HepG2 (cell line): ENCODE measurements around the gene C7orf57. TPM values are rescaled to one million over a fixed set of nuclear protein-coding genes. Genes with fewer than 3 reads are reported as not detected.

Experiments
- AGO1 ChIP-seq: fragments of 200-400 bp; formaldehyde crosslinking; IDR thresholded peaks from 2 replicates; pipeline ENCODE4 v1.6.1; 2017; ENCODE audit warnings: mild to moderate bottlenecking, low read depth, low read length, moderate library complexity; ENCODE audit not compliant: poor library complexity, severe bottlenecking
- BRD4 ChIP-seq: sonication (generic); formaldehyde crosslinking; IDR thresholded peaks from 2 replicates; pipeline ENCODE4 v1.4.0; 2020; ENCODE audit warnings: missing genetic modification reagents
- DDIT3 ChIP-seq: sonication (generic); formaldehyde crosslinking; IDR thresholded peaks from 2 replicates; pipeline ENCODE4 v1.4.0; 2020; ENCODE audit warnings: mild to moderate bottlenecking, missing genetic modification reagents
- GFI1 ChIP-seq: sonication (generic); formaldehyde crosslinking; IDR thresholded peaks from 2 replicates; pipeline ENCODE4 v1.5.0; 2020; ENCODE audit warnings: missing genetic modification reagents, mild to moderate bottlenecking, borderline replicate concordance
- GMEB2 ChIP-seq: IDR thresholded peaks from 2 replicates; pipeline ENCODE4 v1.6.1; 2016; ENCODE audit warnings: missing biosample characterization, missing genetic modification reagents, low read depth
- GPN1 ChIP-seq: sonication (generic); formaldehyde crosslinking; IDR thresholded peaks from 2 replicates; pipeline ENCODE4 v1.5.1; 2020; ENCODE audit warnings: missing genetic modification reagents, borderline replicate concordance
- HIVEP1 ChIP-seq: sonication (generic); formaldehyde crosslinking; IDR thresholded peaks from 2 replicates; pipeline ENCODE4 v1.4.0; 2020; ENCODE audit warnings: mild to moderate bottlenecking, missing genetic modification reagents
- HMG20B ChIP-seq: conservative IDR thresholded peaks from 2 replicates; pipeline ENCODE4 v1.6.1; 2016; ENCODE audit warnings: missing genetic modification reagents, missing compliant biosample characterization
- HNRNPH1 ChIP-seq: fragments of 200-400 bp; formaldehyde crosslinking; optimal IDR thresholded peaks from 2 replicates; pipeline ENCODE3; 2017; ENCODE audit warnings: mild to moderate bottlenecking, low read depth, low read length
- KAT2B ChIP-seq: fragments of 150-350 bp; IDR thresholded peaks from 2 replicates; pipeline ENCODE4 v1.6.1; 2014; ENCODE audit warnings: low read depth, low read length, borderline replicate concordance
- KMT2B ChIP-seq: IDR thresholded peaks from 2 replicates; pipeline ENCODE4 v1.6.1; 2016; ENCODE audit warnings: missing genetic modification reagents, missing compliant biosample characterization
- MTF2 ChIP-seq: sonication (generic); formaldehyde crosslinking; IDR thresholded peaks from 2 replicates; pipeline ENCODE4 v1.5.0; 2020; ENCODE audit warnings: missing genetic modification reagents, borderline replicate concordance
- NFE2 ChIP-seq: sonication (generic); formaldehyde crosslinking; IDR thresholded peaks from 2 replicates; pipeline ENCODE4 v1.4.0; 2020; ENCODE audit warnings: missing genetic modification reagents
- NKX3-1 ChIP-seq: sonication (generic); formaldehyde crosslinking; IDR thresholded peaks from 2 replicates; pipeline ENCODE4 v1.5.0; 2020; ENCODE audit warnings: missing genetic modification reagents
- NR3C1 ChIP-seq: sonication (generic); formaldehyde crosslinking; IDR thresholded peaks from 2 replicates; pipeline ENCODE4 v1.4.0; 2020; ENCODE audit warnings: missing genetic modification reagents
- RORA ChIP-seq: sonication (generic); formaldehyde crosslinking; IDR thresholded peaks from 2 replicates; pipeline ENCODE4 v1.5.0; 2020; ENCODE audit warnings: mild to moderate bottlenecking, missing genetic modification reagents, moderate library complexity
- SP2 ChIP-seq: sonication (generic); formaldehyde crosslinking; IDR thresholded peaks from 2 replicates; pipeline ENCODE4 v1.5.1; 2020; ENCODE audit warnings: mild to moderate bottlenecking, missing genetic modification reagents
- STAT5B ChIP-seq: sonication (generic); formaldehyde crosslinking; IDR thresholded peaks from 2 replicates; pipeline ENCODE4 v1.4.0; 2020; ENCODE audit warnings: missing genetic modification reagents
- ZMYM3 ChIP-seq: sonication (generic); formaldehyde crosslinking; IDR thresholded peaks from 2 replicates; pipeline ENCODE4 v1.5.1; 2020; ENCODE audit warnings: mild to moderate bottlenecking, missing genetic modification reagents
- ZNF274 ChIP-seq: sonication (generic); formaldehyde crosslinking; IDR thresholded peaks from 2 replicates; pipeline ENCODE4 v1.5.1; 2020; ENCODE audit warnings: mild to moderate bottlenecking, missing genetic modification reagents
- ZNF296 ChIP-seq: sonication (generic); formaldehyde crosslinking; conservative IDR thresholded peaks from 2 replicates; pipeline ENCODE4 v1.5.0; 2020; ENCODE audit warnings: mild to moderate bottlenecking, missing genetic modification reagents
- ZNF367 ChIP-seq: sonication (generic); formaldehyde crosslinking; IDR thresholded peaks from 2 replicates; pipeline ENCODE4 v1.4.0; 2020; ENCODE audit warnings: missing genetic modification reagents, borderline replicate concordance
- ZNF446 ChIP-seq: sonication (generic); formaldehyde crosslinking; IDR thresholded peaks from 2 replicates; pipeline ENCODE4 v1.5.0; 2020; ENCODE audit warnings: mild to moderate bottlenecking, missing genetic modification reagents
- ZNF644 ChIP-seq: IDR thresholded peaks from 2 replicates; pipeline ENCODE4 v1.6.1; 2016; ENCODE audit warnings: low read depth
- ZNF704 ChIP-seq: sonication (generic); formaldehyde crosslinking; IDR thresholded peaks from 2 replicates; pipeline ENCODE4 v1.8.1; 2023; ENCODE audit warnings: mild to moderate bottlenecking, inconsistent platforms, moderate library complexity, missing genetic modification reagents, borderline replicate concordance
- ZNF720 ChIP-seq: sonication (generic); formaldehyde crosslinking; IDR thresholded peaks from 2 replicates; pipeline ENCODE4 v1.4.0; 2020; ENCODE audit warnings: missing genetic modification reagents
- ZNF766 ChIP-seq: sonication (generic); formaldehyde crosslinking; IDR thresholded peaks from 2 replicates; pipeline ENCODE4 v1.5.0; 2020; ENCODE audit warnings: missing genetic modification reagents, borderline replicate concordance
- polyA plus RNA-seq, 8 experiments: library from polyadenylated mRNA; depleted of rRNA in 3 of 8; stranded (reverse) in 7 of 8; unstranded in 1 of 8; fragments of >200 nt; fragmentation: Illumina TruSeq in 4 of 8; extraction: Trizol in 4 of 8; gene quantifications; 2 replicates each; pipeline versions ENCODE4 v1.2.1 to v1.2.3, GENCODE V29; 2011 to 2016; ENCODE audit warnings: low read depth in 4 of 8, missing spikeins in 1 of 8, mixed read lengths in 1 of 8; ENCODE audit not compliant: insufficient read depth in 1 of 8
- total RNA-seq, 5 experiments: library from RNA; depleted of rRNA; stranded (reverse); fragments of >200 nt; fragmentation: Illumina TruSeq; extraction: Trizol; gene quantifications; 2 replicates each; pipeline ENCODE4 v1.2.3, GENCODE V29; 2016; ENCODE audit warnings: low read depth in 1 of 5

Gene C7orf57
- total and polyA plus RNA-seq, 2 of the 13 experiments (the other 11 are each of a cell fraction or from before 2014, with no cell fraction given), result not detected

DNA sequence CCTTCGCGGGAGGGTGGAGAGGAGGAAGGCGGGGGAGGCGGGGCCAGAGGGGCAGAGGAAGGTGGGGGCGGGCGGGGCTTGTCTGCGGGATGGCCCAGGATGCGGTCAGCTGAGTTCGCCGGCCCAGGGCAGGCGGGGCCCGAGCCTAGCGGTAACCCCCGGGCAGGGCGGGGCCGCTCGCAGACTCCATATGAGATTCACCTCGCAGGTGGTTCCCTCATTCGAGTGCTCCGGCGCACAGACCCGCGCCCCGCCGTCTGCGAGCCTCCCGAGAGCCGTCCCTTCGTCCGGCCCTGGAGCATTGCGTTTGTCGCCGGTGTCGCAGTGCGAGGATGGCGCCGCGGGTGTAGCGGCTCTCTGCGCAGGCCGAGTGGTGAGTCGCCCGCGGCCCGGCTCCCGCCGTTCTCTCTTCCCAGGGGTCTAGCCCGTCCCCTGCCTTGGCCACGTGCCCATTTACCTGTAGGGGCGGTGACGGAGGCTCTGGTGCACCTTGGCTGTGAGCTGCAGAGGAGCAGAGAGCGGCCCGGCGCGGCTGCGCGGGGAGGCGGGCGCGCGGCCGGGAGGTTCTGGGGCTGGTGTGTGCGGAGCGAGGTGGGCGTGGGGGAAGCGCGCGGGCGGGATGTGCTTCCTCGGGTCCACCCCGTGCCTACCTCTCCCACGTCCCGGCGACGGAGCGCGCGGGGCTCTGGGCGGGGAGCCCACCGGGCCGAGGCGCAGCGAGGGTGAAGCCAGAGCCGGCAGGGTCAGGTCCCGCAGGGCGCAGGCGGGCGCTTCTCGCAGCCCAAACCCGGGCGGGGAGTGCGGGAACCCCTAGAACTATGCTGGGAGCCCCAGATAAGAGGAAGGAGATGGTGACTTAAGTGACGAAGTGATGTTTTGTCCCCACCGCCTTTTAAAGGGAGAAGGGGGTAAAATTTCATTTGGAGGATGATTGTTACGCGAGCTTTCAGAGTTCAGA, 54.0 kb downstream of the C7orf57 start, which contains the start of gene UPP1 (continued):
- TF ChIP-seq ZNF446 (CRISPR knock-in tag), result no peak
- 0 out of 2 replicates have a peak, but pooled peaks have one; percentile 3 for TF ChIP-seq SP2 (CRISPR knock-in tag)
- no peak; the same call in 1 of the 2 replicates for TF ChIP-seq ZNF704
- TF ChIP-seq KAT2B, result no peak
- no peak for TF ChIP-seq NFE2
- peak; percentile 63; the same call in 1 of the 2 replicates for TF ChIP-seq ZNF766 (CRISPR knock-in tag)
- no peak; the same call in 1 of the 2 replicates for TF ChIP-seq MTF2
- TF ChIP-seq GFI1, result no peak
- TF ChIP-seq ZNF296 (CRISPR knock-in tag), result peak; percentile 68; the same call in 1 of the 2 replicates
- no peak for TF ChIP-seq ZMYM3 (CRISPR knock-in tag)
- TF ChIP-seq AGO1, result no peak
- no peak; the same call in 1 of the 2 replicates for TF ChIP-seq NKX3-1
- no peak for TF ChIP-seq ZNF644 (CRISPR knock-in tag)
- TF ChIP-seq NR3C1, result no peak
- TF ChIP-seq HMG20B (CRISPR knock-in tag), result no peak
- 0 out of 2 replicates have a peak, but pooled peaks have one; percentile 37 for TF ChIP-seq STAT5B
- 0 out of 2 replicates have a peak, but pooled peaks have one; percentile 46 for TF ChIP-seq GPN1 (CRISPR knock-in tag)
- no peak for TF ChIP-seq DDIT3 (CRISPR knock-in tag)
- no peak for TF ChIP-seq GMEB2 (CRISPR knock-in tag)
- no peak for TF ChIP-seq RORA (CRISPR knock-in tag)
- no peak for TF ChIP-seq ZNF720 (CRISPR knock-in tag)
- no peak for TF ChIP-seq HNRNPH1
- TF ChIP-seq ZNF274 (CRISPR knock-in tag), result no peak
- peak; percentile 28; the same call in 1 of the 2 replicates for TF ChIP-seq KMT2B (CRISPR knock-in tag)
- TF ChIP-seq ZNF367 (CRISPR knock-in tag), result 0 out of 2 replicates have a peak, but pooled peaks have one; percentile 50
- peak; percentile 76 for TF ChIP-seq BRD4 (CRISPR knock-in tag)
- TF ChIP-seq HIVEP1 (CRISPR knock-in tag), result no peak
